Skeletal muscle cell (primary cell): ENCODE results near the gene PNKD.
A peak's percentile ranks its signal among the peaks of the same experiment; 100 is the strongest.

Experiments
- DNase-seq: peaks from one replicate; pipeline ENCODE4 v3.0.0-alpha.2; 2010; ENCODE audit warnings: low read depth
- H3K4me3 ChIP-seq: 2 replicates; pipeline ENCODE4 v1.5.1; 2011; ENCODE audit warnings: low read depth, mild to moderate bottlenecking, control low read depth, low read length, moderate library complexity

PNKD gene

GRCh38 chr2:218289639-218290315, 19.5 kb downstream of the PNKD start:
- DNase-seq: no peak
- peak overlapping the region; percentile 2 for H3K4me3 ChIP-seq

GRCh38 chr2:218290316-218291261, 20.3 kb downstream of the PNKD start:
- peak overlapping the region; percentile 78 for H3K4me3 ChIP-seq
- DNase-seq: no peak

GRCh38 chr2:218291318-218292047, 21.2 kb downstream of the PNKD start:
- peak overlapping the region; percentile 78 for H3K4me3 ChIP-seq
- no peak for DNase-seq

DNA sequence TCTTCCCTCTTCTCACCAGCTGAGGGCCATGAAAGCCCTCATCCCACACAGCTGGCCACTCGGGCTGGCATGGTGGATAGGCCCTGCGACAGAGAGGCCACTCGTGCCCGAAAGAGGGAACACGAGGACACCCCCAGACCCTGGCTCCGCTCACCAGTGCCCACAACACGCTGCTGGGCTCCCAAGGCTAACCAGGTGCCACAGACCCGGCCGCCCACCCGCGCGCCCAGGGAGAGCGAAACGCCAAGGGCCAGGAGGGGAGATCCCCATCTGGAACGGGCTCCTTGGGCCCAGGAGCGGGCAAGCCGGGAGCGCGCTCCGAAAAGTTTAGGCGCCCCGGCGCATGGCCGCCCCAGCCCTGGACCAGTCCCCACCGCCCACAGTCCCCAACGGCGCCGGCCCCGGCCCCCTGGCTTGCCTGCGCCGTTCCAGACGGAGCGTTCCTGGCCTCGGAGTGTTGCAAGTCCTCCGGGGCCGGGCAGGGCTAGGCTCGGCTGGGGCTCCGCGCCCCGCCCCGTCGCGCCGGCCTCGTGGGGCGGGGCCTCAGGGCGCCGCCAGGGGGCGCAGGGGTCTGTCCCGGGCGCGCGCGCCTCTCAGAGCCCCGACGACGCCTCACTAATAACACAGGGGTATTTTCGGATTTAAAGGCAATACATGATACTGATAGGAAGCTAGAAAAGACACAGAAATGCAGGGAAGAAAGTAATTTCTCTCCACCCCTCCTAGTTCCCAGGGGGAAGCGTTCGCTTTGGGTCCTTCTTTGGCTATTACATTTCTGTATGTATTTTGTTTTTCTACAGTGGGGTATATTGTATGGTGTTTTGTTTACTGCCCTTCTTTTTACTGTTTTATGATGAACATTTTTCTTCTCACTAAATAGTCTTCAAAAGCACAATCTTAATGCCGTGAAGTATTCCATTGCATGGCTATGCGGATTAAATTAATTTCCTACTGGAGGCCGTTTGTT, 22.0 kb downstream of the PNKD start, which contains the start of gene TMBIM1:
TMBIM1 (minus strand) TSS at position 456 of the 967 bp plus-strand sequence. CDS start 10,362 bp downstream, outside the sequence.
- no peak for DNase-seq
- H3K4me3 ChIP-seq: peak within 1 kb of the TSS; percentile 78

- no peak for DNase-seq
- H3K4me3 ChIP-seq: no peak overlapping the region
Observed at GRCh38 chr2:218293715-218294429, 23.6 kb downstream of the PNKD start.

- no peak for DNase-seq
- H3K4me3 ChIP-seq: no peak overlapping the region
Observed at GRCh38 chr2:218294430-218295022, 24.2 kb downstream of the PNKD start.

- no peak for DNase-seq
Observed at GRCh38 chr2:218295029-218295428, 24.7 kb downstream of the PNKD start.

GRCh38 chr2:218296200-218296599, 25.9 kb downstream of the PNKD start:
- DNase-seq: no peak

More at GRCh38 chr2:218295029-218295428, 24.7 kb downstream of the PNKD start:
- H3K4me3 ChIP-seq: no peak overlapping the region

DNA sequence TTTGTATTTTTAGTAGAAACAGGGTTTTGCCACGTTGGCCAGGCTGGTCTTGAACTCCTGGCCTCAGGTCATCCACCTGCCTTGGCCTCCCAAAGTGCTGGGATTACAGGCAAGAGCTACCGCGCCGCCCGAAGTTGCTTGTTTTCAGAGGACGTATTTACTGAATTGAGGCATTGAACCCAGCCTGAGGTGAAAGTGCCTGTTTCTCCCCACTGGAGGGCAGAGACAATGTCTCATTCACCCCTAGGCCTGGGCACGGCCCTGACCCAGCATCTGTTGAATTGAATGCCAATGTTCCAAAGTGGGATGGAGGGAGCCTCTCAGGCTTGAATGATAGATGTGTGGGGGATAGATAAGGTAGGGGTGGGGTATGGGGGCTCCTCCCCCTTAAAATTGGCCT, 26.5 kb downstream of the PNKD start:
- no peak overlapping the region for H3K4me3 ChIP-seq
- no peak for DNase-seq

More at GRCh38 chr2:218296200-218296599, 25.9 kb downstream of the PNKD start:
- no peak overlapping the region for H3K4me3 ChIP-seq

DNA sequence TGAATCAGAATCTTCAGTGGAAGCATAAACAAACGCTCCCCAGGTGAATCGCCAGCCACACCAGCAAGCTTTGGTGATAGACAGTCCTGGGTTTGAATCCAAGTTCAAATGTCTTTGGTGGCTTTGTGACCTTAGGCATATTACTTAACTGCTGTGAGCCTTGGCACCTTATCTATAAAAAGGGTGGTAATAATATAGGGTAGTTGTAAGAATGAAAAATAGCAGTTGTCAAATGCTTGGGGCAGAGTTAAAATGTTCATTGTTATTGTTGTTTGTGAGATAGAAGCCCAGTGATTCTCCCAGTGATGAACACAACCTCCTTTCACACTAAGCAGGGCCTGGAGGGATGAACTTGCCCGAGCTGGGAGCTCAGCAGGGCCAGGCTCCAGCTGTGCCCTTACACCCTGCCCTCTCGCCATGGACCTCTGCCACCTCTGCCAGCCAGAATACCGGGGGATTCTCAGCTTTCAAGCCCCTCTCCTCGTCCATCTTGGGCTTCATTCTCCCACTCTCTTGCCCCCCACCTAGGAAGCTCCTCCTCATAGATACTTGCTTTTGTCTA, 28.1 kb downstream of the PNKD start:
- H3K4me3 ChIP-seq: no peak overlapping the region
- no peak for DNase-seq

DNA sequence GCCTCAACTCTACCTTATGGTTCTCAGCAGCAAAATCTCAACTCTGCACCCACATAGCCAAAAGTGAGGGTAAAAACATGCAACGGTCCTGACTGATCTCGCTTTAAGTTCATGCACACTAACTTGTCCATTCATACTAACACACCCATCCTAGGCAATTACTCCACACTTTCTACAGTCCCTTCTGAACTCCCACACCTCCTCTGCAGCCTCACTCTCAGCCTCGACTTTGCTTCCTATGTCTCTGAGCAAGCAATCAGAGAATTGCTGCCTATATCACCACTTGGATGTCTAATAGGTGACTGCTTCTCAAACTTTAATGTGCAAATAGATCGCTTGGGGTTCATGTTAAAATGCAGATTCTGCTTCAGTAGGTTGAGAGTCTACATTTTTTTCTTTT, 29.8 kb downstream of the PNKD start:
- no peak for DNase-seq

DNA sequence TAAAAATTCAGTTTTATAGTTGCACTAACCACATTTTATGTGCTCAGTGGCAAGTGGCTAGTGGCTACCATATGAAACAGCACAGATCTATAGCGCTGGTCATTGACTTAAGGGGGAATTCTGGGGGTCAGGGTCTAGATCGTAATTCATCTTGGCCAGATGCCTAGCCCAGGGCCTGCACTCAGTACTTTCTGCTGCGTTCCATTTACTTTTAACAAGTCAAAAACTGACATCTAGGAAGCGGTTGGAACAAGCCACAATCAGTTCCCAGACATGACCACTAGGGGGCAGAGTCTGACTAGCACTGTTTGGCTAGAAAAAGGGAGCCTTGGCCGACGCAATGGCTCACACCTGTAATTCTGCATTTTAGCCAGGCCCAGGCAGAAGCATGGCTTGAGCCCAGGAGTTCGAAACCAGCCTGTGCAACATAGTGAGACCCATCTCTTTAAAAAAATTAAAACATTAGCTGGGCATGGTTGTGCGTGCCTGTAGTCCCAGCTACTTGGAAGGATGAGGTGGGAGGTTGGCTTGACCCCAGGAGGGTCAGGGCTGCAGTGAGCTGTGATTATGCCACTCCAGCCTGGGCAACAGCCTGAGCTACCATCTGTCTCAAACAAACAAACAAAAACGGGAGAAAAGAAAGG, 31.0 kb downstream of the PNKD start:
- no peak overlapping the region for H3K4me3 ChIP-seq
- DNase-seq: no peak

More for the DNA sequence above, 29.8 kb downstream of the PNKD start:
- H3K4me3 ChIP-seq: no peak overlapping the region

DNA sequence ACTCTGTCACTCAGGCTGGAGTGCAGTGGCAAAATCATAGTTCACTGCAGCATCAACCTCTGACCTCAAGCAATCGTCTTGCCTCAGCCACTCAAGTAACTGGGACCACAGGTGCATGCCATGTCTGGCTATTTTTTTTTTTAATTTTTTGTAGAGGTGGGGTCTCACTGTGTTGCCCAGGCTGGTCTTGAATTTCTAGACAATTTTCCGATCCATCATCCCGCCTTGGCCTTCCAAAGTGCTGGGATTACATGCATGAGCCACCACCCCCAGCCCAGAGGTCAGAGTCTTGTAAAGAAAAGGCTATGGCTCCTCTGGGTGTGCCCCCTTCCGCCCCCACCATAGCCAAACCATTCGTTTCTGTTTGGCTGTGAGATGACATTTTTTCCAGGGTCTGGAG, 35.1 kb downstream of the PNKD start:
- no peak for DNase-seq
- no peak overlapping the region for H3K4me3 ChIP-seq

GRCh38 chr2:218306184-218306920, 36.0 kb downstream of the PNKD start:
- DNase-seq: no peak
- H3K4me3 ChIP-seq: no peak overlapping the region

DNA sequence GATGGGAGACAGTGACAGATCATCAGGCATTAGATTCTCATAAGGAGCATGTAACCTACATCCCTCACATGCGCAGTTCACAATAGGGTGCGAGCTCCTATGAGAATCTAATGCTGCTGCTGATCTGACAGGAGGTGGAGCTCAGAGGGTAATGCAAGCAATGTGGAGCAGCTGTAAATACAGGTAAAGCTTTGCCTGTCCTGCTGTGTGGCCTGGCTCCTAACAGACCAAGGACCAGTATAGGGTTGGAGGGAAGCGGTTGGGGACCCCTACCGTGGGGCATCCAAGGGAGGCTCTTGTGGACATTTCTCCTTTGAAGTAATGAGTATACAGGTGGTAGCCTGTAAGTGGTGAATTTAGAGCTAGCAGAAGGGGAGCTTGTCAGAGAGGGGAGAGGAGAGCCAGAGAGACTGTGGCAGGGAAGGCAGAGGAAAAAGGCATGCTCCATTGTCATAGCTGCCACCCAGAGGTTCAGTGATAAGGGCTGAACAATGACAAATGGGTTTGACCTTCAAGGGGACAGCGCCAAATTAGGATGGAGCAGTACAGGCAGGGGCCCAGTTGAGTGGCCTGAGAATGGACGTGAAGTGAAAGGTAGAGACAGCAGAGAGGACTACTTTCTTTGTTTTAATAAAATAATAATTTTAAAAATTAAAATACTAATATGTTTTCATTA, 37.2 kb downstream of the PNKD start:
- no peak for DNase-seq
- H3K4me3 ChIP-seq: no peak overlapping the region
